SU-DHL-6 (cell line): ENCODE data around the gene GPR108.
"Not testable (repeated sequence)": the region's sequence is repeated elsewhere in the genome, so short reads cannot be mapped to it uniquely, and the experiment has no call there.

Experiments
- H2AFZ ChIP-seq: fragments of 200-600 bp; sonication (generic); 2 replicates; pipeline ENCODE4 v1.6.1; 2014; ENCODE audit warnings: low read depth, mild to moderate bottlenecking, moderate library complexity, mixed read lengths, antibody characterized with exemption, low read length; ENCODE audit not compliant: severe bottlenecking
- H3F3A ChIP-seq: fragments of 200-600 bp; shearing (Covaris generic); 2 replicates; pipeline ENCODE4 v1.6.0; 2016; ENCODE audit warnings: antibody characterized with exemption, mild to moderate bottlenecking; ENCODE audit not compliant: insufficient read depth
- H3K27ac ChIP-seq: fragments of 200-600 bp; sonication (generic); 2 replicates; pipeline ENCODE4 v1.5.1; 2016; ENCODE audit warnings: low read depth, mild to moderate bottlenecking, low read length, moderate library complexity, mixed read lengths
- H3K27me3 ChIP-seq: fragments of 200-600 bp; sonication (generic), shearing (Covaris generic); 2 replicates; pipeline ENCODE4 v1.6.0; 2014; ENCODE audit warnings: mild to moderate bottlenecking, low read length
- H3K36me3 ChIP-seq: fragments of 200-600 bp; sonication (generic); 2 replicates; pipeline ENCODE4 v1.6.1; 2014; ENCODE audit warnings: mild to moderate bottlenecking, low read length, mixed read lengths
- H3K4me2 ChIP-seq: fragments of 300-600, 200-600 bp; shearing (Covaris generic), sonication (generic); 2 replicates; pipeline ENCODE4 v1.6.0; 2014; ENCODE audit warnings: low read length, low read depth, mild to moderate bottlenecking; ENCODE audit not compliant: poor library complexity, severe bottlenecking
- H3K4me3 ChIP-seq: fragments of 200-600 bp; sonication (generic); 2 replicates; pipeline ENCODE4 v1.5.1; 2014; ENCODE audit warnings: antibody characterized with exemption, low read length, mild to moderate bottlenecking, mixed read lengths; ENCODE audit not compliant: insufficient read depth, poor library complexity, severe bottlenecking
- H3K79me2 ChIP-seq: fragments of 200-600 bp; sonication (generic); 2 replicates; pipeline ENCODE4 v1.6.1; 2014; ENCODE audit warnings: mild to moderate bottlenecking, low read length, moderate library complexity; ENCODE audit not compliant: insufficient read depth
- H3K9ac ChIP-seq: fragments of 200-600 bp; sonication (generic); 2 replicates; pipeline ENCODE4 v1.7.0; 2014; ENCODE audit warnings: mild to moderate bottlenecking, low read length
- H3K9me2 ChIP-seq: fragments of 200-600 bp; sonication (generic); replicated peaks from 2 replicates; pipeline ENCODE4 v1.6.1; 2014; ENCODE audit warnings: low read length; ENCODE audit not compliant: insufficient read depth
- H3K9me3 ChIP-seq: fragments of 200-600 bp; sonication (generic); 2 replicates; pipeline ENCODE4 v1.6.1; 2014; ENCODE audit warnings: low read length, mixed read lengths; ENCODE audit not compliant: insufficient read depth
- H4K20me1 ChIP-seq: fragments of 200-600 bp; sonication (generic); 2 replicates; pipeline ENCODE4 v1.6.1; 2014; ENCODE audit warnings: low read depth, mild to moderate bottlenecking, antibody characterized with exemption, low read length, moderate library complexity, mixed read lengths
- CTCF ChIP-seq: fragments of 200-600 bp; sonication (generic); IDR thresholded peaks from one replicate; pipeline ENCODE4 v1.5.1; 2017; ENCODE audit warnings: antibody characterized with exemption, mild to moderate bottlenecking, low read length, moderate library complexity; ENCODE audit not compliant: insufficient read depth, poor library complexity, severe bottlenecking
- EZH2phosphoT487 ChIP-seq: fragments of 200-600 bp; sonication (generic), shearing (Covaris generic); conservative IDR thresholded peaks from 2 replicates; pipeline ENCODE4 v1.6.1; 2018; ENCODE audit warnings: mild to moderate bottlenecking, antibody characterized with exemption, low read length, moderate library complexity, mixed read lengths

The GPR108 gene

GRCh38 chr19:6767081-6767356, 29.6 kb upstream of the GPR108 start:
- Histone ChIP-seq H3K9ac (peak overlapping the region; percentile 59), H2AFZ (peak overlapping the region; percentile 78), H4K20me1 (no peaks in the 10 kb centered on the region), H3F3A (peaks cover 11% of the 10 kb centered on the region), H3K27me3 (no peaks in the 10 kb centered on the region), H3K4me2 (peak overlapping the region; percentile 84), H3K4me3 (peak overlapping the region; percentile 69), H3K9me3 (no peaks in the 10 kb centered on the region), H3K36me3 (no peaks in the 10 kb centered on the region), H3K27ac (peak overlapping the region; percentile 48), H3K9me2 (no peaks in the 10 kb centered on the region), H3K79me2 (peaks cover 9% of the 10 kb centered on the region; the same call in 1 of the 2 replicates)
- TF ChIP-seq CTCF = no peak
- no peak for TF ChIP-seq EZH2phosphoT487

- Histone ChIP-seq H3F3A (peaks cover 11% of the 10 kb centered on the region), H2AFZ (peak overlapping the region; percentile 78), H3K36me3 (no peaks in the 10 kb centered on the region), H3K79me2 (peaks cover 9% of the 10 kb centered on the region; the same call in 1 of the 2 replicates), H3K4me2 (peak overlapping the region; percentile 84), H3K9me3 (no peaks in the 10 kb centered on the region), H3K9ac (peak overlapping the region; percentile 59), H4K20me1 (no peaks in the 10 kb centered on the region), H3K9me2 (no peaks in the 10 kb centered on the region), H3K4me3 (peak overlapping the region; percentile 69), H3K27me3 (no peaks in the 10 kb centered on the region), H3K27ac (peak overlapping the region; percentile 48)
- TF ChIP-seq EZH2phosphoT487 (no peak), CTCF (no peak)
These were observed 29.1 kb upstream of the GPR108 start for GRCh38 chr19:6766357-6767080.

GRCh38 chr19:6765738-6766356, 28.5 kb upstream of the GPR108 start:
- peaks cover 11% of the 10 kb centered on the region for H3F3A ChIP-seq
- peak overlapping the region; percentile 84 for H3K4me2 ChIP-seq
- H4K20me1 ChIP-seq = no peaks in the 10 kb centered on the region
- H3K27me3 ChIP-seq = no peaks in the 10 kb centered on the region
- no peak overlapping the region for H2AFZ ChIP-seq
- TF ChIP-seq EZH2phosphoT487 (no peak), CTCF (no peak)
- H3K79me2 ChIP-seq = peaks cover 9% of the 10 kb centered on the region; the same call in 1 of the 2 replicates
- H3K9me2 ChIP-seq = no peaks in the 10 kb centered on the region
- H3K27ac ChIP-seq = no peak overlapping the region
- no peaks in the 10 kb centered on the region for H3K9me3 ChIP-seq
- H3K4me3 ChIP-seq = peak overlapping the region; percentile 69
- H3K9ac ChIP-seq = peak overlapping the region; percentile 59
- no peaks in the 10 kb centered on the region for H3K36me3 ChIP-seq

GRCh38 chr19:6762253-6762797, 24.9 kb upstream of the GPR108 start:
- H3K27ac ChIP-seq, H3K79me2 ChIP-seq, H3F3A ChIP-seq, H3K9ac ChIP-seq, H3K4me3 ChIP-seq, H4K20me1 ChIP-seq, H3K9me3 ChIP-seq, H3K36me3 ChIP-seq, H2AFZ ChIP-seq, H3K4me2 ChIP-seq, H3K9me2 ChIP-seq, H3K27me3 ChIP-seq: not testable (repeated sequence)
